CD4-positive, alpha-beta T cell treated with Interleukin-6 at 100 ng/mL for 8 hours (primary cell): ENCODE measurements around the gene STARD13.

Source experiments
- DNase-seq: peaks from one replicate; pipeline ENCODE4 v3.0.0-alpha.2; 2020; ENCODE audit warnings: mixed read lengths, low spot score

Gene STARD13

DNA sequence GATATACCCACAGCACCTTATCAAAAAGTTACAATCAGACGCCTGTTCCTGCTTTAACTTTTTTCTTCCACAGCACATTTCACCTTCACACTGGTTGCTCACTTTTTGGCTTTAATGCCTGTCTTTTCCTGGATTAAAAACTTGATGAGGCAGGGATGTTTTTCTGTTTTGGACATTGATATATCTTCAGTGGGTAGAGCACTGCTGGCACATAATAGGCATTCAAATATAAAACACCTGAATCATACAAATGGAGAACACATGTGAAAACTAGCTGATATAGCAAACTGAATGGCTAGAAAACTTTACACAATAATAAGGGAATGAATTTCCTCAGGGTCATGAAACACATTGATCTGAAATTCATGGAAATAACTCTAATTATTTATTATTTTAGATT is 65.6 kb downstream of the STARD13 start:
- DNase-seq = no peak

DNA sequence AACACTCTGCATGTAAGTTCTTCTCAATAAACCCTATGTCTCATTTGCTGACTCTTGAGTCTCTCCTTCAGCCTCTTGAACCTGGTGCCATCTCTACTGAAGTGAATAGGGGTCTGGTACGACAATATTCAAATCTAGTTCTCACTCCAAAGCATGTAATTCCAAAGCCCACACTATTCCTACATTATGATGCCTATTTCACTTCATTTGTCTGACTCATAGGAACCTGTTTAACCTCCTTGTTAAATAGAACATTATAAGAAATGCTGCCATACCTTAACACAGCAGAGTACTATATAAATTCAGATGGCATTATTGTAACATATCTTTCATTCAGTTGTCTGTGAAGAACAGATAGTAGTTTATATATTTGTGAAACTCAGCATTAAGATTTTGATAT is 67.1 kb downstream of the STARD13 start:
- DNase-seq = no peak

DNA sequence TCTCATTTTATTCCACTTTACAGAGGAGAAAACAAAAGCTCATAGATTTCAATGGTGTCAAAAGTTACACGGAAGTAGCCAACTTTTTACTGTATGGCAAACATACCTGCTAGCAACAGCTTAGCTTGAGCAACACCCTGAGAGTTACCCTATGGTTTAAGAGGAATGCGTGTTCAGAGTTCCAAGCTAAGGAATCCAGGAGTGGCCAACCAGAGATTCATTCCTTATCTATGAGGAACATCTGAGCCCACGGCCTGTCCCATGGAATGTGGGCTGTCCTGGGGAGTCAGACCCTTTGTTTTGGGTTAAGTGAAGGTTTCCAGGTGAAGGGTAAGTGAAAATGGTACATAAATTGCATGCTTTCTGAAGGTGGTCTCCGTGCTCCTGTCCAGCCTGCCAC is 67.5 kb downstream of the STARD13 start:
- no peak for DNase-seq

DNA sequence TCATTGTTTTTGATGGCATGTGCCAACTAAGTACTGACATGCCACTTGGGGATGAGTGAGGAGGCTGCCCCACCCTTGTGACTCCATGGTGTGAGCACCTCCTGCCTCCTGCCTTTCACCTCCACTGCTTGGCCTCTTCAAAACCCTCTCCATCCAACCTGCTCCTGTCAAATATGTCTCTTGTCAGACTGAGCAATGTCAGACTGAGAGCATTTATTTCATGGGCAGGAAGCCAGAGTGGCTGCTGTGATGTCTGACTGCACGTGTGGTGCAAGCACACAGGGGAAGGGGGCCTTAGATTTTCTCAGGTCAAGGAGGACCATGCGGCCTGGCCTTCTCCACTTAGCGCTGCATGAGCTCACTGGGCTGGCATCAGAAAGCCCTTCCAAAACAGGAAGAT is 68.3 kb downstream of the STARD13 start:
- DNase-seq = no peak

DNA sequence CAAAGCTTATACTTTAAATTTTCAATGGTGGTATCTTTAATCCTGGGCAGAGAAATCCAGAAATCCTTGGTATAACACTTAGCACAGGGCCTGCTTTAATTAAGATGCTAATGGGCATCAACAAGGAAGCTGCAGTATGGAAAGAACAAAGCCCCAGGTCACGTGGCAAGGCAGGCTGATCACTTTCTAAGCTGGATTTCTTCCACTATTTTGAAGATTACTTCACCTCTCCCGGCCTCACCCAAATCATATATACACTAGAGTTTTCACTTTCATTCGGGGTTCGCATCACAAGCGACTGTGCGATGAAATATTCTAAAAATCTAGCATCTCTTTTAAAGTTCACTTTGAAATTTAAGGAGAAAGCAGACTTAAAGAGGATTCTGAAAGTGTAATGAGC is 71.8 kb downstream of the STARD13 start:
- no peak for DNase-seq

DNA sequence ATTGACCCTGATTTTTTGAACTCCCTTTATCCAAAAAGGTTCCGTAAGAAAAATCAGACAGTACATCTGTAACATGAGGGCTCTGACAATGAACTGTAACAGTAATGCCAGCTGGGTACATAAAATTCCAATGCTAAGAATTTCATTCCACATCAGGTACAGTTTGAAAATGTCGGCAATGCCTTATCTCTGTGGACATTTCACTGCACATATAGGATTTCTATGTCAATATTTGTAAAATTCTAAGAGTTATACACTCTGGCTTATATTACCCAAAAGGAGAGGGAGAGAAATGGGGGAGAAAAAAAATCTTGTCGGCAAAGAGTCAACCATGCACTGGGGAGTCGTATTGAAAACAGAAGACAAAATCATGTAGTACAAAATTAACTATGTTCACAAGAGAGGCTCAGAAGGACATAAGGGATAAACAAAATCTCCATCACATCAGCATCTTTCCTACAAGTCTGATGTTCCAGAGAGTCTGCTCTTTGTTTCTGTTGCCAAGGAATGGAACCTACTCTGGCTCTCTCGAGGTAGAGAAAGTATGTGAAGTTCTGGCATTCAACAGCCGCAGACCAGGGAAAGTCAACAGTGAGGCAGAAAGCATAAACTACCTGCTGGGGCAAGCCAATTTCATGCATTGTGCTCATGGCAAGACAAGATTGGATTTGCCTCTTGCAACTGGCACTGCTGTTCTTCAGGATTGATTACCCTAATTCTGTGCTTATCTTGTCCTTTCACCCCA is 72.4 kb downstream of the STARD13 start:
- DNase-seq = no peak

DNA sequence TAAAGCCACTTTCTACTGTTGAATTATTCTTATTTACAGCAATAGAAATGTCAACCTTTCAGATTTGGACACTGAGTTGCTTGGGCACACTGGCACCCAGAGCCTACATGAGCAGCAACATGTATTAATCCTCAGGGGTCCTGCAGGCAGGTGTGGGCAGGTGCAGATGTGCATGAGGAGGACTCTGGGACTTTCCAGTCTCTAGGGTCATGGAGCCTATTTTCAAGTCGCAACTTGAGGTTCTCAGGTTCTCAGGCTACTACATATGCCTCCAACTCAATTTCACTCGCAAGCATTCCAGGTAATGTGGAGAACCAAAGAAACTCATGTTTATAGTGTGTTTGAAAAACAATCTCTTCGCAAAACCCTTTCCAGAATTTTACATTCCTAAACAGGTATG is 73.2 kb downstream of the STARD13 start:
- no peak for DNase-seq

DNA sequence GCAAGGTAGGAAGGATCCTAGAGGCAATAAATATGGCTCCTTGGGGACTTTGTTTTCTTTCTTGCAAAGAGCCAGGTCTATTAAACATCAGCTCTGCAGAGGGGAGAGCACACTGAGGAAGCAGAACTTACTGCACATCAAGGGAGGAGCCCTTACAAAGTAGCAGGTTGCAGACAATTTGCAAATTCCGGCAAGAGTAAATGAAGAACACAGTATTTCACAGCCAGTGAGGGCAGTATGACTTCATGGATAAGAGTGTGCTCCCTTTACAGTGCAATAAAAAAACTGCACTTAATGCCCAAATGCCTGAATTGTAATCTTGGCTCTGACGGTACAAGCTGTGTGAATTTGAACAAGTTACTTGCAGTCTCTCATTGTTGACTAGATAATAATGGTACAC is 75.5 kb downstream of the STARD13 start:
- no peak for DNase-seq

DNA sequence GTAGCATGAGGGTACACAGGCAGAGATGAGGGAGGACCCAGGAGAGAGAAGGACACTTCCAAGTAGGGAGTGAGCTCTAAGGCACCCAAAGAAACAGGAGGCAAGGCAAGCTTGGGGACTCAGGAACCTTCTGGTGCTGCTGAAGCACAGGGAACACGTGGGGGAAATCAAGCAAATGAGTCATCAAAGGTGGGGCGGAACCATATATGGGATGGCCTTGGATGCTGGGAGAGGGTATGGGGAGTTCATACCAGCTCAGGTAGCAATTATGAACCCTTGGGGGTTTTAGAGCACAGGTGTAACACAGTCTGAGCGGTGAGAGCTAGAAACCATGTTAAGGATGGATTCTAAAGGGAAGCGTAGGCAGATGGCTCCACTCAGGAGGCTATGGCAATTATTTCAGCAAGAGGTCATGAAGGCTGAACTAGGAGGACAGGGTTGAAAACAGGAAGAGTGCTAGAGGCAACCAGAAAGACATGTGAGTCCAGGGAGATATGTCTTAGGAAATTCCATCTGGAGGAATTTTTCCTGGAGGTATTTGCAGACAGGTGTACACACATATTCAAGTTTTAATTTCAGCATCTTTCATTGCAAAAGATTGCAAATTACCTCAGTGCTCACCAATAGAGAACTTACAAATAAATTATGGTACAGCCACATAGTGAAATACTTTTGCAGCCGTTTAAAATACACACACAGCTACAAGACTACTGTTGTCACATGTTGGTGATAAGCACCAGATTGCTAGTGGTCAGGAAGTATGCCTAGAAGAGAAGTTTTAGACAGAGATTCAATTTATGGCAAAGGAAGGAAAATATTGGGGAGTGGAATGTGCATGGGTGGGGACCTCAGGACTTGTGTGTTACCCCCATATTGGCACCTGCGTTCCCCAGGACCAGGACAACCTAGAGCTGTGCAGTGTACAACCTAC is 77.0 kb downstream of the STARD13 start:
- no peak for DNase-seq

DNA sequence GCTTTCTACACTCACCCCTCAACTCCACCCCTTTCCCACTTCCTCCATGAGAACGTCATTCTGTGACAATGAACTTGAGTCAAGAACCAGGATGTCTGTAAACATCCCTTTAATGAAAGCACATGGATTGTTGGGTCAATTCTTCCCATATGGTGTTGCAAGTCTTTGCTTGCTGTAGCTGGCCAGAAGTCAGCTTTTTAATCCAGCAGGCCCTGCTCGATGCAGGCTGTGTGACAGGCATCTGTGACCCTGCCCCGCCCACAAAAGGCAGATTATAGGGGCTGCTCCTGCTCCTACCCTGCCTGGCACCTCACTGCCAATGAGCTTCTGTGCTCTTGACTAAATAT is 78.0 kb downstream of the STARD13 start:
- DNase-seq = no peak

DNA sequence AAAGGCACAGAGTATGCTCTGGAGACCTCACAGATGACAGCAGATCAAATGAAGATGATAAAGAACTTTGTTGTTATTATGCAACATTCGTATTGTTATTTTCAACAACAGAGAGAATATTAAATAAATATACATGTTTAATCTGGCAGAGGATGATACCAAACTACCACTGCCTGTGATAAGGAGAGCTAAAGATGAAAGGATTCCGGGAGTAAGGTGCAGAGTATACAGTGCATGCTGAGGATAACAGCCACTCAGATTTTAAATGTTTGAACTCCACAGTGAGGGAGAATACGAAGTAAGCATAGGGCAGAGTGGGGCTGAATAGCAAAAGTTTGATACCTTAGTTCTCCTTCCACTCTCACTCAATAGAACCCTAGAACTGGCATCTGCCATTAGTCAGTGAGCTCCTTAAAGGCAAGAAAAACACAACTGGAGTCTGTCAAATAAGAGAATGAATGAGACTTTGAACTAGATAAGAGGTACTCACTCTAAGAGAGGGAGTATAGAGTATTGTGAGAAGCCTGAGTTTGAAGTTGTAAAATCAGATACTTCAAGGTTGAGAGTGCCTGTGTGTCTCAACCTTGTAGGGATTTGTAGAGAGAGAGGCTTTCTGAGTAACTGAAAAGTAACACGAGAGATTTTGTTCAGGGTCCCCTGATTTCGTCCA is 78.5 kb downstream of the STARD13 start:
- DNase-seq = no peak

DNA sequence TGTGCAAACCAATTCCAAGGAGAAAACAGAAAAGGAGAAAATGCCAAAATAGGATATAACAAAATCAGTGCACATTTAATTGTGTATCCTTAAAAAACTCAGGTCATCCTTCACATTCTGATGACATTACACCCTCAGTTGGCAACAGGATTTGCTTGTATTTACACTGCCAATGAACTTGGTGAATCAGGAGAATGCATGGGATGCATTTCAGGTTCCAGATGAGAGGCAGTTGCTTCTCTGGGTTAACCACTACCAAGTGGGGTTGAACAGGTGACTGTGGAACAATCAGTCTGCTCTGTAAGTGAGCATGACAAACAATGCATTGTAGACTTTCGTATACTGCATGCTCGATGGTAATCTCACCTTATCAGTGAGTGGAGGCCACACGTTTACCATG is 79.1 kb downstream of the STARD13 start:
- DNase-seq = no peak

DNA sequence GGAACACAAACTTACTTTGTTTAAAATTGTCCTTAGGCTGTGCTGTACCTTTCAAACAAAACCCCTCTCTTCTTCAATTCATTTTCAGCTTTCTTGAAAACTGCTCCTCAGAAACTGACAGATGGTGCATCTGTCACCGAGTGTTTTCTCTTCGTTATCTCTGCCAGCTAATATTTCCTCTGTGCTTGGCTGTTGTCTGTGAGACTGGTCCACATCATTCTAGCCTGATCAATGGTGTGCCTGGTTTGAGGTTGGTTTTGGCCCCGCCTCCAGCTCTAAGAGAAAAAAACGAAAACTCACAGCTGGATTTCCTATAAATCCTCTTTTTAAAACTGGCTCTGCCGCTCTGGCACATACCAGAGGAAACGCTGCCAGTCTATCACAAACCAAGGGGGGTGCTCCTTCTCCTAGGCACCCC is 79.7 kb downstream of the STARD13 start:
- no peak for DNase-seq

DNA sequence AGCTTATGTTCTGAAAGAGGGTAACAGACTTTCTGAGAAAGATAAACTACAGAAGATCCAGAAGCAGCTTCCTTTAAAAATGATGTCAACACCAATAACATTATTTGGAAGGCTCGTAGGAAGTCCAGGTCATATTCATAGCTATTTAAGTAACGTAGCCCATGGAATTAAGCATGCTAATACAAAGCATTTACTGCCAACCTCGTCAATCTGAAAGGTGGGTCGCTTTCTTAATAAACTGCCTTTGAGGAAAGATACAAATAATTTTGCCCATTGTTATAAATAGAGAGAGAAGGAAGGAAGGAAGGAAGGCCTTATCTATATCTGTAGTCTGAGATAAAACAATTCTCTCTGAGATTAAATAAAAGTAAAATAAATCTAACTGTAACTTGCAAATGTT is 80.3 kb downstream of the STARD13 start:
- DNase-seq = no peak

DNA sequence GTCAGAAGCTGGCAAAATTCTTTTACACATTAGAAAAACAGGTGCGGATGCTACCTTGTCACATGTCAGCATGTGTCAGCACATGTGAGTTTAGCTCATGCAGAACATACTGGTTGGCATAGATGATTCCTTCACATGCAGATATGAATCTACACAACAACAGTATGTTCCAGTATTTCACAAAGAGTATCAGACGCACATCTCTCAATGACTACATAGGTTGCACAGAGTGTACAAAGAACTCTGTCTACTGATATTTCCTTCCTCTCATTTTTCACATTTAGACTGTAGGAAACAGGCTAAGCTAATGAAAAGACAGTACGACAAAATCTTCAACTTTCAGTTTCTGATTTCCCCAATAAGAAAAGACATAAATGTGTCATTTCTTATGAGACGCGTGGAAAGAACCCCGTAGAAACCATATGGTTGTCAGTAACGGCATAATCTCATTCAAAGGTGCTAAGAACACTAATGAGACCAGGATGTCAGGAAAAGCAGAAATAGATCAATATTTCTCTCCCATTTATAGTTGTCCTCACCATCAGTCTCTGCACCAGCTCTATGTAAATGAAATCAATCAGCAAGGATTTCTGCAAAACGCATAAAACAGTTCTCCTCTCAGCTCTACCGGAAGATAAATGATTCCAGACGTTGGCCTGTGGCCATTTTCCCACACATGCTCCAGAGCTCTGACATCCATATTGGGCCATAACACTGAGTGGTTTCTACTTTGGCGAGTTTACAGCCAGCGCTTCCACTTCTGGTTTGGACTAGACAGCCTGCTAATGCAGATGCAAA is 81.2 kb downstream of the STARD13 start:
- DNase-seq = no peak

DNA sequence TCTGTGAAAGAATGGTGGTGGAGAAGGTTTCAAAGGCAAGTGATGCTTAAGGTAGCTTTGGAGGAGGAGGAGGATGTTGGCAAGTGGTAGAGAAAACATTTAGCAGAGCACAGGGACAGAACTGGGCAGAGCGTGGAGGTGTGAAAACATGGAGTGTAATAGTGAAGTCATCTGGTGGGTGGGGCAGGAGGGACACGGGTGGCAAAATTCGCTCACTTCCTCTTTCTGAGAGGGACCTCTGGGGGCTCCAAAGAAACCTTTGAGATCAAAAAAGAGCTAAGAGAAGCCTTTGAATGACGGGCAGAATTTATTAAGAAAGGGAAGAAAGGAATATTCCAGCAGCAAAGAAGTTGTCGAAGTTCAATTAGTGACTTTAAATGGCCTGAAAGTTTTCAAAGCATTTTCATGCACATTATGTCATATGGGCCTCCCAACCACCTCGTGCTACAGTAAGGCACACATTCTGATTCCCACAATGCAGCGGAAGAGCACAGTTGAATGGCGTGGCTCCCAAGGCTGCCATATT is 82.8 kb downstream of the STARD13 start:
- no peak for DNase-seq

DNA sequence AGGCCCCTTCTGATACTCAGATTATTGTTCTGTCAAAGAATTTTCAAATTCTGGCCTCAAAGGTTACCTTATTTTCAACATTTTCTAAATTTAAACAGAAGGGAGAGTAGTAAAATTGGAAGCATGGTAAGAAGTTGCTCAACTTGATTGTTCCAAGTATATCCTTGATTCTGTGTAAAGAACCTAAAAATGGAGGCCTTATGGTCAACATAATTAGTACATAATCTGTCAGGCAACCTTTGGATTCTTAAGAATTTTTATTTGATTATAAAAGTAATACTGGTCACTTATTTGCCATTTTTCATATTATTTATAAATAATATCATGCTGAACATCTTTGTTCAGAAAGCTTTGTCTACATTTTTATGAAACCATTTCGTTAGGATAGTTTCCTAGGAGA is 83.9 kb downstream of the STARD13 start:
- DNase-seq = no peak

DNA sequence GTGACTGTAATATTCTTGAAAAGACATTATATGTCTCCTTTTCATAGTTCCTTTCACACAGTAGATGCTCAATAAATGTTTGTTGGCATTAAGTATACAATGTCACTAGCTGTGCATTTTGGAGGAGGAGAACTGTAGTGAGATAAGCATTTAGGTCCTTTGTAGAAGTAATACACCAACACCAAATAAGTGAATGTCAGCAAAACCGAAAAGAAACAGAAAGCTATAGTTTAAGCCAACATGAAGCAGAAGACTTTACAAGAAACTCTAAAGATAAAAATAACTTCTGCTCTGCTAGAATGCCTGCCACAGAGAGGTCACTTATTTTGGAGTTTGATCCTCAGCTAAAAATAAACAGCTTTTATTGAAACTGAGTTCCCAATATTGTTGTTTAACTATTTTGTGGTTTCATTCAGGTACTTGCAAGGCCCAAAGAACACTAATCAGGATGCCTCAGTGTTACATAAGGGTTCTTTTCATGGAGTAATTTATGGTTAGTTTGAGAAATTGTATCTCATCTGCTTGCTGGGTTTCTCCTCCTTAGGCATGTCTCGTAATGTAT is 86.2 kb downstream of the STARD13 start:
- no peak for DNase-seq

DNA sequence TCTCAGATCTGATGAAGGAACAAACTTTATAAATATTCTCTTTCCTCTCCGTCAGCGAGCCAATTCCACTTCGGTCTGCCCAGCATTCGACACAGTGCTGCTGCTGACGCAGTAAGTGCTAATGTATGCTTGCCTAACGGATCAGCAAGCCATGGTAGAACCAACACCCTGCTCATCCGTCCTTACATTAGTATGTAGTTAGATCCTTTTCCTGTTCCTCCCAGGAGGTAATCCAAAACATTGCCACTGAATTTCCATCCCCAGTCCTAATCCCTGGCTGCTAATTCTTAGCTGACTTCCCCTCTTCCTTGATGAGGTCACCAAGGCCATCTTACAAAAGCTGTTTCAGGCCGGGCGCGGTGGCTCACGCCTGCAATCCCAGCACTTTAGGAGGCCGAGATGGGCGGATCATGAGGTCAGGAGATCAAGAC is 88.0 kb downstream of the STARD13 start:
- no peak for DNase-seq

DNA sequence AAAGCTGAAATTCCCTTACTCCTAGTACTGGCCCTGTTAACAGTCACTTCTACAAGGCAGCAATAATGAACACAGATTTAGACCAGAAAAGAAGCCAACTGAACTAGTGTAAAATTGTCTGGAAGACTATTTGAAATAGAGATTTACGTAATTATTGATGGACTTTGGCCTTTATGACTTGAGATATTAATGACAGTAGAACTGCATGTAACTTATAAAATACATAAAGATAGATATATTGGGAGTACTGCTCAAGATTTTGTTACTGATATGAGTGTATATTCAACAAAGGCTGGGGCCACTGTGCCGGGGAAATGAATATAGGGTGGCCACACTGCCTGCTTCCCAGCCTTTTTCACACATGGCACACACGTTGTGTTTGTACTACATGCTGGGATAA is 88.8 kb downstream of the STARD13 start:
- DNase-seq = no peak

DNA sequence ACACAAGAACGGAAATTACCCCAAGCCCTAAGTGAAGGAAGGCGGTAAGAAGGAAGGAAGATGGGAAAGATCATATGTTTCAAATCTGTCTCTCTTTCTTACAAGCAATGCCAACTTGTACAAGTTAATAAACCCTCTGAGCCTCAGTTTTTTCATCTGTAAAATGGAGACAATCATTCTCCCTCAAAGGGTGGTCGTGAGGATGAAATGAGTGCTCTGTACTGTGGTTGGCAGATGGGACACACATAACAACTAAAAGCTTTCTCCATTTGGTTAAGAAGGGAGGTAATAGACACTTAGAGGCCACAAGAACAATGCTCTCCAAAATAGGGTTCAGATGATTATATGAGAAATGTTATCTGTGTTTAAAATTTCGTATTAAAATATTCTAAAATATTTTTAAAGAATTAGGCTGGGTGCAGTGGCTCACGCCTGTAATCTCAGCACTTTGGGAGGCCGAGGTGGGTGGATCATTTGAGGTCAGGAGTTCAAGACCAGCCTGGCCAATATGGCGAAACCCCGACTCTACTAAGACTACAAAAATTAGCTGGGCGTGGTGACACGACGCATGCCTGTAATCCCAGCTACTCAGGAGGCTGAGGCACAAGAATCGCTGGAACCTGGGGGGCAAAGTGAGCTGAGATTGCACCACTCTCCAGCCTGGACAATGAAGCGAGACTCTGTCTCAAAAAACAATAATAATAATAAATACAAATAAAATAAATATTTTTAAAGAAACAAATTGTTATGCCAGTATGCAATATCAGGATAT is 89.7 kb downstream of the STARD13 start:
- DNase-seq = no peak
